Retinal pigment epithelial cell (primary cell): ENCODE results near the gene NFASC.

Experiments
- DNase-seq: peaks from one replicate; pipeline ENCODE4 v3.0.0-alpha.2; 2010; ENCODE audit warnings: low read depth
- H3K4me3 ChIP-seq: 2 replicates; pipeline ENCODE4 v1.5.1; 2011; ENCODE audit warnings: mild to moderate bottlenecking, low read length, control low read depth, moderate library complexity
- TF ChIP-seq, protein P1 (sequence below): conservative IDR thresholded peaks from 2 replicates; pipeline ENCODE4 v1.5.1; 2011; ENCODE audit warnings: low read depth, low read length, control low read depth, inconsistent platforms

NFASC gene

DNA sequence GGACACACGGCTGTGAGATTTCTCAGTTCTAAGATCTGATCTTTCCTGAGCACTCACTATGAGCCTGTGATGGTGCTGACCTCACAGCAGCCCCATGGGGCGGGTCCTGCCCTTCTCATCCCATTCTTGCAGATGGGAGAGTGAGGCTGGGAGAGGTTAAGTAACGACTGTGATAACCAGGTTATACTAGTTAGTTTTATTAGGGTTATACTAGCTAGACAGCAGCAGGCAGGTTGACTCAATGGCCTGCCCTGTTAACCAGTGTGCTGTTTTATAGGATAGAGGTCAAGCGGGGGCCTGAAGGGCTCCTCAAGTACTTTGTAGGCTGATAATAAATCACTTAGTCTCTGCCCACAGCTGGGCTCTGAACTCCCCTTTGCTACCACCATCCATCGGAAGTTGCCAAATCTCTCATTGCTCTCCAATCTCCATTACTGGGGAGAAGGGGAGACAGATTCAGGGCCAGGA lies 177.1 kb downstream of the NFASC start:
- DNase-seq, result no peak
- H3K4me3 ChIP-seq, result no peak overlapping the region
- TF ChIP-seq, protein P1, sequence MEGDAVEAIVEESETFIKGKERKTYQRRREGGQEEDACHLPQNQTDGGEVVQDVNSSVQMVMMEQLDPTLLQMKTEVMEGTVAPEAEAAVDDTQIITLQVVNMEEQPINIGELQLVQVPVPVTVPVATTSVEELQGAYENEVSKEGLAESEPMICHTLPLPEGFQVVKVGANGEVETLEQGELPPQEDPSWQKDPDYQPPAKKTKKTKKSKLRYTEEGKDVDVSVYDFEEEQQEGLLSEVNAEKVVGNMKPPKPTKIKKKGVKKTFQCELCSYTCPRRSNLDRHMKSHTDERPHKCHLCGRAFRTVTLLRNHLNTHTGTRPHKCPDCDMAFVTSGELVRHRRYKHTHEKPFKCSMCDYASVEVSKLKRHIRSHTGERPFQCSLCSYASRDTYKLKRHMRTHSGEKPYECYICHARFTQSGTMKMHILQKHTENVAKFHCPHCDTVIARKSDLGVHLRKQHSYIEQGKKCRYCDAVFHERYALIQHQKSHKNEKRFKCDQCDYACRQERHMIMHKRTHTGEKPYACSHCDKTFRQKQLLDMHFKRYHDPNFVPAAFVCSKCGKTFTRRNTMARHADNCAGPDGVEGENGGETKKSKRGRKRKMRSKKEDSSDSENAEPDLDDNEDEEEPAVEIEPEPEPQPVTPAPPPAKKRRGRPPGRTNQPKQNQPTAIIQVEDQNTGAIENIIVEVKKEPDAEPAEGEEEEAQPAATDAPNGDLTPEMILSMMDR, result no peak

DNA sequence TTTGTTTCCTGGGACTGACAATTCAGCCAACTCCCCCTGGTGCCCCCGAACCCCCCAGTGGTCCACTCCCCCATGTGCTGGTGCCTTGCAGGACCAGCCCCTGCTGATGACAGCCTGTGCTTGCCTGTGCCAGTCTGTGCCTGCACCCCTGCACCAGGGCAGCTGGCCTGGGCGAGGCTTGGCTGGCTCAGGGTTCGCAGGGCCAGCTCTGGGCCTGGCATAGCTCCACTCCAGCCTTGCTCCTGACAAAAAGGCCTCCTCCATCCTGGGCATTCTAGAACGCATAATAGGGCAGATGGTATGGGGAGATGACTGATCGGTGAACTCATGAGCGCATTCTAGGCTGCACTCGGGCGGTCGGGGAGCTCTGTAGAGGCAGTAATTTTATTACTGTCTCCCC lies 177.7 kb downstream of the NFASC start:
- H3K4me3 ChIP-seq, result no peak overlapping the region
- TF ChIP-seq, protein P1, result no peak
- DNase-seq, result no peak

DNA sequence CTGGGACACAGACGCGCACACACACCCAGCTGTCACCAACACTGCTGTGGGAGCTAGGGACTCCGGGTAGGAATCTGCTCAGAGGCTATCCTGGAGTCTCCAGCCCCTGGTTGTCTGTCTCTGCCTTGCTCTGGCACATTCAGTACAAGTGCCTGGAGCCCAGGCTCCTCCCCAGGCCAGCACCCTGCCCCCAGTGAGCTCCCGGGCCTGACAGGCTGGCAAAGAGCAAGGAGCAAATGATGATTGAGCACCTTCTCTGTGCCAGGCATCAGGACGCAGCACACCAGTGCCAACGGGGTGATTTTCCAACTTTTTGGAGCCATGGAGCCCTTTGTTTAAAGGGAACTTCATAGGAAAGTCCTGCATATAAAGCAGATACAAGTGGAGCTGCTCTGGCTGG lies 178.8 kb downstream of the NFASC start:
- DNase-seq, result no peak
- no peak overlapping the region for H3K4me3 ChIP-seq
- TF ChIP-seq, protein P1, result no peak

DNA sequence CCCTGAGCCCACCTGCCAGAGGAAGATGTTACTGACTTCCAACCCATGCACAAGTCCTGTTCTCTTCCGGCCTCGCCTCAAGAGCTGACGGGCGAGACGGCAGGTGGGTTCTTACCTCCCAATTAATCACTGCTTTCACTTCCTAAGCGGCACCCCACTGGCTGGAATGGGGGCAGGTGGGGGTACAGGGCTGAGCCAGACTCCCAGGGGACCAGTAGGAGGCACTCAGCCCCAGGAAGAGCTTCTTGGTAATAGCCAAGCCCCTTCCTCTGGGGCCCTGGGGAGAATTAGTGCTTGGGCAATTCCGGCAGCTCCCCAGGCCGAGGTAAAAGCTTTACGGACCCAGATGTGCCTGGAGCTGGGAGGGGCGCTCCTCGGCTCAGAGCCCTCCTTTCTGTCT lies 182.0 kb downstream of the NFASC start:
- no peak overlapping the region for H3K4me3 ChIP-seq
- DNase-seq, result no peak

DNA sequence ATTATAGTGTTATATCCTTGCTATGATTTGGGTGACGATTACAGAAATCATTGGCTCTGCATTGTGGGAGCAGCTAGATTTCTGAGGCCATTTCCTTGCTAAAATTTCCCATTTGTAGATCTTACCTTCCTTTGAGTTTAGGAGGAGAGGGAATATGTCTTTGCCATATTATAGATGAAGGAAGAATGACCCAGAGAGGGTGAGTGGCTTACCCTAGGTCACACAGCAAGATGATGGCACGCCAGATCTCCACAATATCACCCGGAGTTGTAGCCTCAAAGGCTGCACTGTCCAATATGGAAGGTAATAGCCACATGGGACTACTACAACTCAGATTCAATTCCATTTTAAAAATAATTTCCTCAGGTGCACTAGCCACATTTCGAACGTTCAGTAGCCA lies 182.6 kb downstream of the NFASC start:
- H3K4me3 ChIP-seq, result no peak overlapping the region
- DNase-seq, result no peak
- TF ChIP-seq, protein P1, result no peak

More for the DNA sequence above, 182.0 kb downstream of the NFASC start:
- TF ChIP-seq, protein P1, result no peak

DNA sequence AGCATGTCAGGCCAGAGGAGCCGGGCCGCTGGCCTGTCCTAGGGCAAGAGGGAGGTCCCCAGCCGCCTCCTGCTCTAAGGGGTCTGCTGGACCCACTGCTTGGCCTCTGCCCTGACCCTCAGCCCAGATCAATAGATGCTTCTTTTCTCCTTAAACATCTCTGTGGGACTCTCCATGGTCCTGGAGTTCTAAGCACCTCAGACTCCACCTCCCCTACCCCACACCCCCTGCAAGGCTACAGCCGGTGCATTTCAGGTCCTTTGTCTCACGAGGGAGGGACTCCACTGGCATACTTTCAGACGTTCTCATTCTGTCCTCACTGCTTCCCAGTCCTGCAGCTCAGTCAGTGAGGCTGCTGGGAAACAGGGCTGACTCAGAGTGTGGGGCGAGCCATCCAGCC lies 183.4 kb downstream of the NFASC start:
- TF ChIP-seq, protein P1, result no peak
- DNase-seq, result no peak
- no peak overlapping the region for H3K4me3 ChIP-seq

DNA sequence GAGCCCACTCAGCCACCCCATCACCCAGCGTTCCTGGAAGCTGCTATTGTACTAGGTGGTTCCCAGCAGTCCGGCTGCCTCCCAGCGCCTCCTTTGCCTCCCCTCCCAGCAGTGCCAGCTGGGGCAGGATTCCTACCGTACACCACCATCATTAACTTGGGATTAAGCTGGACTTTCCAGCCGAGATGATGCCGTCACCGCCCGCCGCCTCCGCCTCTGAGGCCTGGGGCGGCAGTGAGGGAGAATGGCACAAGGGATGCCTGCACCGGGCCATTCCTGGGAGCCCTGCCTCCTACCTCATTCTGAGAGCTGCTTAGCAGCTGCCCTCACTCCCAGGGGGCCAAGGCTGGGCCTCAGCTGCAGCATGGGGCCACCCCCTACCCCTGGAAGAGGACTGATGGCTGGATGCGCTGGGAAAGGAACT lies 185.5 kb downstream of the NFASC start:
- TF ChIP-seq, protein P1, result no peak
- H3K4me3 ChIP-seq, result no peak overlapping the region
- DNase-seq, result peak; percentile 80
